Transverse colon (tissue), 4 donors: ENCODE data around the gene TNNI3K.

Experiments
- CTCF ChIP-seq, 5 experiments: fragments of 200-600 bp in 3 of 5; fragments of 450-650 bp in 2 of 5; sonication (generic) in 3 of 5; IDR thresholded peaks; 1 replicate in 2 of 5; 2 replicates in 3 of 5; pipeline ENCODE4 v1.5.1; 2016 to 2017; ENCODE audit warnings: antibody characterized with exemption in 5 of 5, inconsistent platforms in 3 of 5, mild to moderate bottlenecking in 2 of 5, moderate library complexity in 1 of 5
- POLR2A ChIP-seq: fragments of 450-650 bp; IDR thresholded peaks from one replicate; pipeline ENCODE4 v1.6.1; 2016; ENCODE audit warnings: antibody characterized with exemption, mild to moderate bottlenecking, moderate library complexity
- POLR2AphosphoS5 ChIP-seq, 3 donors: sonication (generic); formaldehyde crosslinking; IDR thresholded peaks; one replicate each; pipeline ENCODE4 v1.6.1; 2016; ENCODE audit warnings: antibody characterized with exemption in 3 of 3

- TF ChIP-seq CTCF (IDR thresholded peaks at IDR 0.05) = no peak
- TF ChIP-seq POLR2AphosphoS5 (IDR thresholded peaks at IDR 0.05) = no peak
- no peak for TF ChIP-seq POLR2A
Measured at GRCh38 chr1:74423471-74423870, 188.3 kb downstream of the TNNI3K start.
